HG03175 (cell line): ENCODE measurements around the gene IGSF8.

Source experiments
- ATAC-seq: cut with Tn5 transposase; IDR thresholded peaks from one replicate; pipeline ENCODE4 v1.9.1; 2021; ENCODE audit warnings: mild to moderate bottlenecking, moderate library complexity; ENCODE audit not compliant: unreplicated experiment

IGSF8 gene

GRCh38 chr1:160089883-160090282, 8.5 kb downstream of the IGSF8 start:
- no peak for ATAC-seq

DNA sequence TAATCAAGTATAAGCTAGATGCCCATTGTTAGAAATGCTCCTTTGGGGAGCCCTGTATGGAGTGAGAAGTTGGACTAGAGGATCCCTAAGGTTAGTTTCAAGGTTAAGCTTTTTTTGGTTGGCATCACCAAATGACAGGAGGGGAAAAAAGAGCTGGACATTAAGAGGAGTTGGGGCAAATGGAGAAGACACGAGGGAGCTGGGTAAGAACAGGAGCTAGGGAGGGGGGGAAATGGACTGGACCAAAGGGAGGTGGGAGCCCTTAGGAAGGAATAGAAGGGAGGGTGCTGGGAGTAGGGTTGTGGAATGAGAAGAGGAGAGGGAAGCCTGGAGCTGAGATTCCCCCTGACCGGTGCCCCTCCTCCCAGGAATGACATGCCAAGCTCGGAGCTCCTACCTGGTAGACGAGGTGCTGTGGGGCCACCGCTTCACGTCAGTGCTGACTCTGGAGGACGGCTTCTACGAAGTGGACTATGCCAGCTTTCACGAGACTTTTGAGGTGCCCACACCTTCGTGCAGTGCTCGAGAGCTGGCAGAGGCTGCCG, 11.2 kb downstream of the IGSF8 start:
- no peak for ATAC-seq

- ATAC-seq, result no peak
Measured at GRCh38 chr1:160086456-160086892, 11.9 kb downstream of the IGSF8 start.

- ATAC-seq, result no peak
Measured at GRCh38 chr1:160085686-160086455, 12.5 kb downstream of the IGSF8 start.

DNA sequence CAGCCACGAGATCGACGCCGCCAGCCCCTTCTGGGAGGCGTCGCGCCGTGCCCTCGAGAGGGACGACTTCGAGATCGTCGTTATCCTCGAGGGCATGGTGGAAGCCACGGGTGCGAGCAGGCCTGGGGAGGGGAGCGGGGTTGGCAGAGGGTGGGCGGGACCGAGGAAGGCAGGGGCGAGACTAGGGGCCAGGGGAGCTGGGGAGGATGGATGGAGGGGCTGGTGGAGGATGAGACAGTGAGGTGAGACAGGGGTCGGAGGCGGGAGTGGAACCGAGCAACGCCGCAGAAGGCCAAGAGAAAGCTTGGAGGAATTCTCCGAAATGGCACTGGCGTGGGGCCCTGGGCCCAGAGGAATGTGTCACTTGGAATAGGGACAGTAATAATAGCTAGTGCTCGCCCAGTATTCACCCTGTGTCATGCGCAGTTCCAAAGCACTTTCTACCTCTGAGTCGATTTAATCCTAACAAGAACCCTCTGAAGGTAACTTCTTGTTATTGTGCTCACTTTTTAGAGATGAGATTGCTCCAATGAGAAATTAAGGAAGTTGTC, 13.6 kb downstream of the IGSF8 start:
- no peak for ATAC-seq

DNA sequence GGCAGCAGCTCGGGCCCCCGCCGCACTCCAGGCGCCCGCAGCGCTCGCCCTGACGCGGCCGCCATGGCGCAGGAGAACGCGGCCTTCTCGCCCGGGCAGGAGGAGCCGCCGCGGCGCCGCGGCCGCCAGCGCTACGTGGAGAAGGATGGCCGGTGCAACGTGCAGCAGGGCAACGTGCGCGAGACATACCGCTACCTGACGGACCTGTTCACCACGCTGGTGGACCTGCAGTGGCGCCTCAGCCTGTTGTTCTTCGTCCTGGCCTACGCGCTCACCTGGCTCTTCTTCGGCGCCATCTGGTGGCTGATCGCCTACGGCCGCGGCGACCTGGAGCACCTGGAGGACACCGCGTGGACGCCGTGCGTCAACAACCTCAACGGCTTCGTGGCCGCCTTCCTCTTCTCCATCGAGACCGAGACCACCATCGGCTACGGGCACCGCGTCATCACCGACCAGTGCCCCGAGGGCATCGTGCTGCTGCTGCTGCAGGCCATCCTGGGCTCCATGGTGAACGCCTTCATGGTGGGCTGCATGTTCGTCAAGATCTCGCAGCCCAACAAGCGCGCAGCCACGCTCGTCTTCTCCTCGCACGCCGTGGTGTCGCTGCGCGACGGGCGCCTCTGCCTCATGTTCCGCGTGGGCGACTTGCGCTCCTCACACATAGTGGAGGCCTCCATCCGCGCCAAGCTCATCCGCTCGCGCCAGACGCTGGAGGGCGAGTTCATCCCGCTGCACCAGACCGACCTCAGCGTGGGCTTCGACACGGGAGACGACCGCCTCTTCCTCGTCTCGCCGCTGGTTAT, 14.2 kb downstream of the IGSF8 start:
- ATAC-seq, result peak; percentile 65

DNA sequence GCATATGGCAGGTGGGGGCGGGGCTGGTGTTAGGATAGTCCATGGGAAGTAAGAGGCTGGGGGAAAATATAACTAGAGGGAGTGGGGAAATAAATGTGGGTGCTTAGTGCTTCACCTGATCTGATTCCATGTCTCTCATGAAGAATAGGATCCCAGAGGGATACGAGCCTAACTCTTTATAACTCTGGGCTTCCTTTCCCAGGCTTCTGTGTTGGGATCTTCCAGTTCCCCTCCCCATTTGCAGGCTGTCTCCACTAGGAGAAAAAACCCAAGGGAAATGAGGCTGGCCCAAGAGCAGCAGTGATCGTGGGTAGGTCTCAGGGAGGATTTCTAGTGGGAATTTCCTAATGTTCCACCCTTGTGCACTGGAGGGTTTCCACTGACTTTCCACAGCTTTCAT, 15.5 kb downstream of the IGSF8 start:
- no peak for ATAC-seq

- ATAC-seq, result no peak
Measured at GRCh38 chr1:160082487-160082886, 15.9 kb downstream of the IGSF8 start.

GRCh38 chr1:160081261-160081936, 17.0 kb downstream of the IGSF8 start, which contains the start of gene KCNJ9:
TSS of gene KCNJ9 (plus strand) at chr1:160081538. CDS start at chr1:160084031, 2,493 bp downstream.
- no peak for ATAC-seq

- ATAC-seq, result no peak
Measured at GRCh38 chr1:160080381-160081100, 17.9 kb downstream of the IGSF8 start.

DNA sequence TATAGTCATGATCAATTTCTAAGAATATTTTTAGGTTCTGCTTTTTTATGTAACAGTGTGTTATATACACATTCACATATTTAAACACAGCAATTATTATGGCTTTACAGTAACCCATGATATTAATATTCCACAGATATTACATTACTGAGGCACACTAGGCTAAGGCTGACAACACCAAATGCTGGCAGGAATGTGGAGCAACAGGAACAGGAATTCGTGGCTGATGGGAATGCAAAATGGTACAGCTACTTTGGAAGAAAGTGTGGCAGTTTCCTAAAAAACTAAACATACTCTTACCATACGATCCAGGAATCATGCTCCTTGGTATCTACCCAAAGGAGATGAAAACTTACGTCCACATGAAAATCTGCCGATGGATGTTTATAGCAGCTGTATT, 19.0 kb downstream of the IGSF8 start:
- no peak for ATAC-seq

DNA sequence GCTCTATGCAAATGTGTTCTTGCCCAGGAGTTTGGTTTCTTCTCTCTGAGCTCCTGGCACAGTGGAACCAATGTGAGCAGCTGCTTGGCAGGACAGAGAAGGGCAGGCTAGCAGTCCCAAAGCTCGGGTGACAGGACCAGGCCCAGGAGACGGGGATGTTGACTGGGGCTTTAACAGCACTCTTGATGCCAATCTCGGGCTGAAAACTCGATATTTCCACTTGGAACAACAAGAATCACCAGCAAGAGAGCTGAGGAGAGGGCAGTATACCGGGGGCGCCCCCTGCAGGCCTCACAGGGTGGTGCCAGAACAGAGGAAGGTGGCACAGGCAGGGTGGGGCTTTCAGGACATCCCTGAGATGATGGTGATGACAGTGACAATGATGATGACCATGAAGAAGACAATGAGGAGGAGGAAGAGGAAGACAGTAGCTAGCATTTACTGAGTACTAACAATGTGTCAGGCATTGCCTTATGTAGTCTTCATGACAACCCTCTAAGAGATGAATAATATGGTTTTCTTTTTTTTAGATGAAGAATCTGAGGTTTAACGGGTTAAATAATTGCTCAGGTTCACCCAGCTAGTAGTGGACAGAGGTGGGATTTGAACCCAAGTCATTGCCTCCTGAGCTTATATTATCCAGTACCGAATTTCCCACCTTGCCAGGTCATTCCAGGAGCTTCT, 19.8 kb downstream of the IGSF8 start:
- ATAC-seq, result peak; percentile 70

DNA sequence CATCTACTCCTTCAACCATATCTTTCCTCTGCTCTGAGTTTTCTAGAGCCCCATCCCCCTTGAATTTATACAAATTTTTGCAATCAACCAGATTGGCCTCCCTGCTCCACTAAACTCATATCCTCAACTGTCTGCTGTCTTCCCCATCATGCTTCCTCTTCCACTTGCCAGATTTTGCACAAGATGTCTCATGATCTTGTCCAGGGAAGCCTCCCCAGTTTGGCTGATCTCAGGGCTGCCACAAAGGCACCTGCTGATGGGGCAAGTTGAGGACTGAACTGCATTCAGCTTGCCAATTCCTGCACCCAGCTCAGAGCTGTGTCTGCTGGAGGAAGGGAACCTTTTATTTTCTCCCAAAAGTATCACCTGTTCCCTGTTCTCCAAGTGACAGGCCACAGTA, 20.9 kb downstream of the IGSF8 start:
- ATAC-seq, result no peak

DNA sequence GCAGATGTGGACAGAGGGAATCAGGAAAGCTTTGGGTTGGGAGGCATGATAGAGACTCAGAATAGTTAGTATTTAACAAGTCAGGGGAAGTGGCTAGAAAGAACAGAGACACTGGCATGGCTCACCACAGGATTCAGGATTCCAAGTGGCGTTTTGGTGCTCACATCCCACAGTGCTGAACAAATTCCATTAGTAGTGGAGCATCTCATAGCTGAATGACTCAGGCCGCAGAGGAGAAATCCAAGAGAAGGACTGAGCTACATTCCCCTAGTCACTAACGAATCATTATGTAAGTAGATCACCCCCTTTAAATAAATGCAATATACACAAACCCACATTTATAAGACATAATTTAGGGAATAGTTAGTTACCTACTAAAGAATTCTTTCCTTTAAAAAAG, 22.1 kb downstream of the IGSF8 start:
- no peak for ATAC-seq

DNA sequence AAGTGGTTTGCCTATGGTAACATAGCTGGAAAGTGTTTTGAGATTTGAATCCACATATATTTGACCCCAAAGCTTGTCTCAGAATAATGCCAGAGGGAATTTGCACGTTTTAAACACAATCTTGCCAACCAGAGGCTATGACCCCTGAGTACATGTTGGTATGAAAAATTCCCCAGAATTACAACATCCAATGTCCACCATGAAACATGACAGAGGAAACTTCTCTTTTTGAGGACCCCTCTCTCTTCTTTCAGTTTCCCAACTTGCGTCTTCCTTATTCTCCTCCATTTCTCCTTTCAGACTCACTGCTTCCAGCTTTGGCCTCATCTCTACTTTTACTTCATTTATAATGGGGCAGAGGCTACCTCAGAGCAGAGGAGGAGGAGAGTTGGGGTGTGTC, 22.6 kb downstream of the IGSF8 start:
- ATAC-seq, result no peak

- ATAC-seq, result no peak
Measured at GRCh38 chr1:160074865-160075264, 23.6 kb downstream of the IGSF8 start.

DNA sequence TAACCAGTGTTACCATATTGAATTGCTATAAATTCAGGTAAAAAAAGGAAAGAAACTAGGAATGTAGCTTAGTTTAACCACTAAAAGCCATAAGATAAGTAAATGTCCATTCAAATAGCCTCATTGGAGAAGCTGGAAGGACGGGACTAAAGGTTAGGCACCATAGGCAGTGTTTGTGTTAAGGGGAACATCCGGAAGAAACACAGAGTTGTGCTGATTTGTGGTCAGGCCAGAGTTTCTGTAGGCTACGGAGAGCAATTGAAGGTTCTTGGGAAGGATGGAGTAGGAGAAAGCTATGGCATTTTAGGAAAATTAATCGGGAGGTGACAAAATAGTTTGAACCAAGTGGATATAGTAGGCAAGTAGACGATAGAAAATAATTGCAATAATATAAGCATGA, 27.1 kb downstream of the IGSF8 start:
- no peak for ATAC-seq

DNA sequence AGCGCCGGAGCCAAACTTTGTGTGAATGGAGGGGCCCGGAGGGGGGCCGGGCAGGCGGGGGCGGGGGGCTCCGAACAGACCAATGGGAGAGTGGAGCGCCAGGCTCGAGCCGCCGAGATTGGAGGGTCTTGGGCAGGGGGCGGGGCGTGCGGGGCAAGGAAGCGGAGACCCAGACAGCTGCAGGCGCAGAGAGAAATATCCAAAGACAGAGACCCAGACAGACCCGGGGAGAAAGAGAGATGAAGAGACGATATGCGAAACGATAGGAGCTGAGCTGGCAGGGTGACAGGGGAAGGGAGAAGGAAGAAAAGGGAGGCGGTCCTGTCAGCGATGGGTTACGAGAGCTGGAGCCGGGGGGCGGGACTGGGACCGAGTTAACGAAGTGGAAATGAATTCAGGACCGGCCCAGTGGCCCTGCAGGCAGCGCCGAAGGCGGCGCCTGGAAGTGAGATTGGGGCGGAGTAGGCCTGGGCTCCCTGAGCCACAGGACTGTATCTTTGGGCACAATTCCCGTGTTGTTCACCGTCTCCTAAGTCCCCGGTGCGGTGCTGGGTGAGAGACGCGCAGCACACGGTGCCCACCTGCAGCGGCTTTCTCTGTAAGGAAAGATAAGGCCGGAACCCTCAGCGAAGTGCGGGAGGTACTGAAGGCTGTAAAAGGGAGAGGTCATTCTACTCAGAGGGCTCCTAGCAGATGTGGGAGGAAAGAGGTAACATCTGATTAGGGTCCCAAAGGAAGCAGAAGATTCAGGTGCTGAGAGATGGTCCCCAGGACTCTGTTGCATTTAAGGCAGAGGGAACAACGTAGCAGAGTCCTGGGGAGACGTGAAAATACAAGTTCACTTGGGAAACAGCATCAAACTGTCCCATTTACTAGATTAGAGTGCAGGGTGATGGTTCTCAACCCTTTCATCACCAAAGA, 27.9 kb downstream of the IGSF8 start:
- no peak for ATAC-seq
